Ishikawa (cell line): Measurements from ENCODE around the gene TBCE.

Source experiments
- CEBPB ChIP-seq: IDR thresholded peaks from 2 replicates; pipeline ENCODE4 v1.6.1; 2012
- CREB1 ChIP-seq: IDR thresholded peaks from 2 replicates; pipeline ENCODE4 v1.6.1; 2012; ENCODE audit warnings: low read depth
- EGR1 ChIP-seq: IDR thresholded peaks from 2 replicates; pipeline ENCODE4 v1.6.1; 2012
- EP300 ChIP-seq: IDR thresholded peaks from 2 replicates; pipeline ENCODE4 v1.6.1; 2012; ENCODE audit warnings: borderline replicate concordance
- FOXM1 ChIP-seq: IDR thresholded peaks from 2 replicates; pipeline ENCODE4 v1.6.1; 2012; ENCODE audit warnings: low read depth, borderline replicate concordance
- NFIC ChIP-seq: IDR thresholded peaks from 2 replicates; pipeline ENCODE4 v1.6.1; 2012
- RAD21 ChIP-seq: IDR thresholded peaks from 2 replicates; pipeline ENCODE4 v1.6.1; 2012; ENCODE audit warnings: low read depth
- REST ChIP-seq: IDR thresholded peaks from 2 replicates; pipeline ENCODE4 v1.6.1; 2012; ENCODE audit warnings: low read depth, mild to moderate bottlenecking
- TAF1 ChIP-seq: IDR thresholded peaks from 2 replicates; pipeline ENCODE4 v1.6.1; 2012; ENCODE audit warnings: low read depth, mild to moderate bottlenecking
- TCF12 ChIP-seq: IDR thresholded peaks from 2 replicates; pipeline ENCODE4 v1.6.1; 2012; ENCODE audit warnings: low read depth
- TEAD4 ChIP-seq: IDR thresholded peaks from 2 replicates; pipeline ENCODE4 v1.6.1; 2012
- USF1 ChIP-seq: IDR thresholded peaks from 2 replicates; pipeline ENCODE4 v1.6.1; 2012
- YY1 ChIP-seq: IDR thresholded peaks from 2 replicates; pipeline ENCODE4 v1.6.1; 2012; ENCODE audit warnings: low read depth
- ZBTB7A ChIP-seq: IDR thresholded peaks from 2 replicates; pipeline ENCODE4 v1.6.1; 2012; ENCODE audit warnings: low read depth
- TF ChIP-seq, protein P1 (sequence below): IDR thresholded peaks from 2 replicates; pipeline ENCODE4 v1.6.1; 2012

TBCE gene

GRCh38 chr1:235427447-235427846 is 60.2 kb downstream of the TBCE start:
- no peak for TF ChIP-seq TAF1
- TF ChIP-seq TEAD4 = no peak
- no peak for TF ChIP-seq USF1
- TF ChIP-seq CREB1 = no peak
- TF ChIP-seq REST = no peak
- TF ChIP-seq, protein P1, sequence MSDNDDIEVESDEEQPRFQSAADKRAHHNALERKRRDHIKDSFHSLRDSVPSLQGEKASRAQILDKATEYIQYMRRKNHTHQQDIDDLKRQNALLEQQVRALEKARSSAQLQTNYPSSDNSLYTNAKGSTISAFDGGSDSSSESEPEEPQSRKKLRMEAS = no peak
- TF ChIP-seq CEBPB = no peak
- TF ChIP-seq EGR1 = no peak
- no peak for TF ChIP-seq FOXM1
- no peak for TF ChIP-seq NFIC
- TF ChIP-seq TCF12 = no peak
- TF ChIP-seq EP300 = no peak
- no peak for TF ChIP-seq RAD21
- no peak for TF ChIP-seq ZBTB7A
- TF ChIP-seq YY1 = no peak

DNA sequence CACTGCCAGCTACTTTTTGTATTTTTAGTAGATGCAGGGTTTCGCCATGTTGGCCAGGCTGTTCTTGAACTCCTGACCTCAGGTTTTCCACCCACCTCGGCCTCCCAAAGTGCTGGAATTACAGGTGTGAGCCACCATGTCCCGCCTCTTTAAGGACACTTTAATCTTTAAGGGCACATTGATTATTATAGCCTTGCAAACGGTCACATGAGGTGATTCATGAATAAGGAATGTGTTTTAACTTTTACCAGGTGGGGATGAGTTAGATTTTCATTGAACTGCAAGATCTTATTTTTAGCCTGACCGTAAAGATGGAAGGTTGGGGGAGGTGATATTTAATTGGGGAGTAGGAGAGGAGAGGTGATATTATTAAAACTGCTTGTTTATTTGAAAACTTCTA is 61.9 kb downstream of the TBCE start:
- TF ChIP-seq YY1 (no peak), TCF12 (no peak), TEAD4 (no peak), REST (no peak), ZBTB7A (no peak), CREB1 (no peak), USF1 (no peak), TAF1 (no peak), CEBPB (no peak), EGR1 (no peak), FOXM1 (no peak)

DNA sequence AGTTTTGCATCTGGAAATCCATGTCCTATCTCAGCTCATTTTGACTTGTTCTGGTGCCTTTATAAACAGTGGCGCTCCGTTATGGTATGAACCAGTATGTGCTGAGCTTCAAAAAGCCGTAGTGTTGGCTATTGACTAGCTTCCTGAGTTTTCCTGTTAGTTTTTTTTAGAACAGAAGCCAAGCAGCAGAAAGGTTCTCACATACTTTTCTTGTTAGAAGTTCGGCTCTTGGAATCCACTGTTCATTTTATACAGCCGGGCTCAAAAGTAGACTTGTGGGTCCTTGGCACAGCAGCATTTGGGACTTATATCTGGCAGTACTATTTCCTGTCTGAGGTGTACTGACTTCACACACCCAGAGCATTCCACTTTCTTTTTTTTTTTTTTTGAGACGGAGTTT is 63.8 kb downstream of the TBCE start:
- TF ChIP-seq FOXM1 = no peak
- no peak for TF ChIP-seq REST
- TF ChIP-seq EGR1 = no peak
- no peak for TF ChIP-seq USF1
- no peak for TF ChIP-seq TEAD4
- TF ChIP-seq ZBTB7A = no peak
- no peak for TF ChIP-seq TCF12
- no peak for TF ChIP-seq RAD21
- TF ChIP-seq CEBPB = no peak
- TF ChIP-seq, protein P1 = no peak
- no peak for TF ChIP-seq YY1
- no peak for TF ChIP-seq CREB1
- TF ChIP-seq EP300 = no peak
- no peak for TF ChIP-seq NFIC
- TF ChIP-seq TAF1 = no peak

DNA sequence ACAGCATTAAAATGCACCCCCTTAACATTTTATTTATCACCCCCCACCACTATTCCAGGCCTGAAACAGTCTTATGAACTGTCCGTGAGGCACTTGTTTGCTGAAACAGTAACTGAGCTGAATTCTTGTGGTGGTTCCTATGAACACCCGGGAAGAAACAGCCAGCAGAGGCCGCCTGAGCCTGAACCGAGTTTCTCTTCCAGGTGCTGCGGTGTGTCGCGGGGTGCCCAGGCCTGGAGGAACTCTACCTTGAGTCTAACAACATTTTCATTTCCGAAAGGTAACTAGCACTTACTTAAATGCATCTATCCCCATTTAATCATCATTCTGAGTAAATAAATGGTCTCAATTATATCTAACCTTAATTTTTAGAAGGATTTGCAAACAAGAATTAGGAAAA is 66.8 kb downstream of the TBCE start:
- TF ChIP-seq RAD21 (peak; percentile 17; the same call in 1 of the 2 replicates), REST (no peak)
